Caco-2 (cell line): Measurements from ENCODE around the gene ATG9A. TPM values are rescaled to one million over a fixed set of nuclear protein-coding genes. Genes with fewer than 3 reads are reported as not detected.

Experiments
- BruUV-seq: library from RNA; stranded (reverse); fragments of 400-500 nt; replicated peaks from 2 replicates; lab custom pipeline; 2021; lab: Mats Ljungman, UMichigan
- CTCF ChIA-PET: fragments of 300-600 bp; sonication (Branson Sonifier 250); formaldehyde crosslinking; loops from one replicate; lab custom pipeline; 2022; ENCODE audit warnings: antibody characterized with exemption; lab: Charles Lee
- POLR2A ChIA-PET: fragments of 300-600 bp; sonication (Branson Sonifier 250); formaldehyde crosslinking; loops from one replicate; lab custom pipeline; 2022; ENCODE audit warnings: antibody characterized with exemption; lab: Charles Lee
- DNase-seq, 2 experiments: peaks; one replicate each; pipeline versions ENCODE4 v3.0.0 to v3.0.0-alpha.2; 2020 to 2022
- H3K27me3 ChIP-seq: replicated peaks from 2 replicates; pipeline ENCODE4 v1.6.0; 2011; ENCODE audit warnings: low read length; ENCODE audit not compliant: control insufficient read depth, insufficient read depth
- H3K36me3 ChIP-seq: 2 replicates; pipeline ENCODE4 v1.5.1; 2011; ENCODE audit warnings: low read length; ENCODE audit not compliant: control insufficient read depth, insufficient read depth
- H3K4me1 ChIP-seq: fragments of 250-450 bp; sonication (Bioruptor Pico); 2 replicates; pipeline ENCODE4 v1.5.1; 2020; ENCODE audit warnings: mild to moderate bottlenecking
- H3K4me3 ChIP-seq: 2 replicates; pipeline ENCODE4 v1.5.1; 2011; ENCODE audit warnings: low read depth, mild to moderate bottlenecking, control low read depth, low read length
- H3K9me3 ChIP-seq: fragments of 250-450 bp; sonication (Bioruptor Pico); 2 replicates; pipeline ENCODE4 v1.5.1; 2020; ENCODE audit warnings: mild to moderate bottlenecking, moderate library complexity
- H3K27ac Mint-ChIP-seq: one replicate; pipeline ENCODE4 v1.8.0; 2022; ENCODE audit warnings: mixed read lengths; ENCODE audit not compliant: unreplicated experiment
- H3K27me3 Mint-ChIP-seq: one replicate; pipeline ENCODE4 v1.8.0; 2022; ENCODE audit warnings: mixed read lengths; ENCODE audit not compliant: insufficient read depth, unreplicated experiment
- H3K36me3 Mint-ChIP-seq: one replicate; pipeline ENCODE4 v1.8.0; 2022; ENCODE audit warnings: mild to moderate bottlenecking, mixed read lengths; ENCODE audit not compliant: insufficient read depth, unreplicated experiment
- H3K4me1 Mint-ChIP-seq: one replicate; pipeline ENCODE4 v1.8.0; 2022; ENCODE audit warnings: low read depth, mixed read lengths; ENCODE audit not compliant: unreplicated experiment
- H3K4me3 Mint-ChIP-seq: one replicate; pipeline ENCODE4 v1.8.0; 2022; ENCODE audit warnings: mild to moderate bottlenecking, moderate library complexity, mixed read lengths; ENCODE audit not compliant: unreplicated experiment
- H3K9me3 Mint-ChIP-seq: one replicate; pipeline ENCODE4 v1.8.0; 2022; ENCODE audit warnings: mixed read lengths; ENCODE audit not compliant: unreplicated experiment
- CTCF ChIP-seq, 2 experiments: fragments of 200-600 bp in 1 of 2; IDR thresholded peaks; 1 replicate in 1 of 2; 2 replicates in 1 of 2; pipeline versions ENCODE4 v1.5.1 to v1.8.0; 2011 to 2022; ENCODE audit warnings: antibody characterized with exemption in 1 of 2, control low read depth in 1 of 2, inconsistent platforms in 1 of 2, low read depth in 1 of 2, low read length in 1 of 2, mild to moderate bottlenecking in 1 of 2, moderate library complexity in 1 of 2; ENCODE audit not compliant: insufficient read depth in 1 of 2, severe bottlenecking in 1 of 2, unreplicated experiment in 1 of 2
- intact Hi-C: fragments of 100-400 bp; cut with micrococcal nuclease; formaldehyde crosslinking; loops from one replicate; pipeline ENCODE4 v1.10.0; 2022; ENCODE audit not compliant: unreplicated experiment
- total RNA-seq: library from RNA; stranded (reverse); gene quantifications from 2 replicates; pipeline ENCODE4 v1.2.3, GENCODE V29; 2022

The ATG9A gene
- total RNA-seq, 1 experiment from 2014 or later = 62.9 TPM

DNA sequence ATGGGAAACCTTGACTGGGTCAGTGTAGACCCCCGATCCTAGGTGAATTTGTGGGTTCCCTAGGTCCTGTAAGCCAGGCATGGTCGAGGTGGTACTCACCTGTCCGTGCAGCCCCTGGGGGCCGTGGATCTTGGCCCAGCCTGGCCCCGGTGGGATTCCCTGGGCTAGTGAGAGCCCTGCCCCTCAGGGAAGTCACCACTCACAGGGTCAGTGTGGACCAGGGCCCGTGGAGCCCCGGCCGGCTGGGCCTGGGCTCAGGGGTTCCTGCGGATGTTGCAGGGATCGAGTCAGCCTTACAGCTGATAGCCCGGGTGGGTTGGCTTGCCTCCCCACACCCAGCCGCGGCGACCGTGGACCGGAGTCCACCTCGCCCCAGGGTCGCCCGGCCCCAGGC lies 528 bp downstream of the ATG9A start:
- Histone ChIP-seq H3K4me3 (peak overlapping the region; percentile 69), H3K36me3 (peaks cover 11% of the 10 kb centered on the region), H3K9me3 (no peaks in the 10 kb centered on the region), H3K4me1 (0 out of 2 replicates have a peak, but pooled peaks cover 4% of the 10 kb centered on the region), H3K27me3 (no peaks in the 10 kb centered on the region)
- Mint-ChIP-seq H3K27ac (peak overlapping the region; percentile 100), H3K36me3 (peaks cover 37% of the 10 kb centered on the region), H3K9me3 (no peaks in the 10 kb centered on the region), H3K4me1 (no peaks in the 10 kb centered on the region), H3K4me3 (peak overlapping the region; percentile 100), H3K27me3 (no peaks in the 10 kb centered on the region)
- TF ChIP-seq CTCF (IDR thresholded peaks at IDR 0.05; ENCODE audit: insufficient read depth in 1 of 2, low read depth in 1 of 2, low read length in 1 of 2, severe bottlenecking in 1 of 2, unreplicated experiment in 1 of 2) = no peak
- ChIA-PET CTCF (interaction anchor here (0.6 to 1.0 kb wide), 2 partner anchors 22 to 52 kb away, joined by 4 read pairs; partner anchors contain the start of genes CNPPD1 and ZFAND2B), POLR2A (interaction anchor here (0.7 to 1.7 kb wide), 4 partner anchors 11 to 51 kb away, joined by 3 to 27 read pairs (median 8); partner anchors contain the start of genes ABCB6, DNAJB2, GLB1L and STK16)
- intact Hi-C loops = loop anchor here (1.0 kb wide), 5 partner anchors 10 to 69 kb away; partner anchors contain the start of genes DNAJB2, NHEJ1 and ZFAND2B
- no peak for DNase-seq
- BruUV-seq = no TSS peak

DNA sequence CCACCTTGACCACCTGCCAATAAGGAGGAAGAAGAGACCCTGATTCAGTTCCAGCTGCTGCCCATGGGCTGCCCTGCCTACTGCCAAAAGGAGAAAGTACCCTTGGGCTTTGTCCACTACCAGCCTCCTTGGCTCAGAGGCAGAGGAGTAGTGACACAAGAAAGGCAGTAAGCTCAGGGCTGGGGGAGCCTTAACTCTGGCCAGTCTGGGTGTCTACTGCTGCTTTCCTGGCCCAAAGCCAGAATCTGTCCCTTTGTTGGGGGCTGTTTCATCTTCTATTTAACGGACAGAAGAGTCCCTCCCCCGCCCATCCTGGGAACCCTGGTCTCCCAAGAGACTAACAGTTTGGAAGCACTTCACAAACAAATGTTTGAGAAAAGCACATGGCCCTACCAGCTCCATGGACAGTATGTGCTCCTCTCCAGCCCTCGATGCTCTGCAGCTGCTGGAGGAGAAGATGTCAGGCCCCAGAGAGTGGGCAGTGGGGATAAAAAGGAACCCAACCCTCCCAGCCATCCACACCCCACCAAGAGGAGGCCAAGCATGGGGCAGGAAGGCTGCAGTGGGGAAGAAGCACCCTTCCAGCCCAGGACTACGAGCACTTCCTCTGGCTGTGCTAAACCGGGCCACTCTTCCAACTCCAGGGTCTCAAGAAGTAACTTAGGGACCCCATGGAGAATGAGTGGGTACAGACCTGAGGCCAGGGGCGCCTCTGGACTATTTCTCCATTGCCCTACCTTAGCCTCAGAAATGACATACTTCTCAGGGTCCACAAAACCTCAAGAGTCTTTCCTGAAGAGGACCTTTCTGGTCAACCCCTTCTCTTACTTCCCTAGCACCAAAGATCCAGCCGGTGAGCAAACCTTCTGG lies 1.2 kb downstream of the ATG9A start:
- peak overlapping the region; percentile 69 for H3K4me3 ChIP-seq
- peak overlapping the region; percentile 100 for H3K4me3 Mint-ChIP-seq
- H3K36me3 ChIP-seq = peaks cover 8% of the 10 kb centered on the region
- no peak for TF ChIP-seq CTCF (IDR thresholded peaks at IDR 0.05; ENCODE audit: insufficient read depth in 1 of 2, low read depth in 1 of 2, low read length in 1 of 2, severe bottlenecking in 1 of 2, unreplicated experiment in 1 of 2)
- H3K9me3 ChIP-seq = no peaks in the 10 kb centered on the region
- no peaks in the 10 kb centered on the region for H3K27me3 Mint-ChIP-seq
- no peaks in the 10 kb centered on the region for H3K4me1 Mint-ChIP-seq
- no TSS peak for BruUV-seq
- no peaks in the 10 kb centered on the region for H3K27me3 ChIP-seq
- ChIA-PET POLR2A (interaction anchor here (1.6 to 1.7 kb wide), 3 partner anchors 10 to 51 kb away, joined by 6 to 27 read pairs (median 11); partner anchors contain the start of genes ABCB6, DNAJB2, GLB1L and STK16), CTCF (no interaction called here)
- intact Hi-C loops = no loop called here
- no peak for DNase-seq
- H3K27ac Mint-ChIP-seq = peak overlapping the region; percentile 100
- peaks cover 43% of the 10 kb centered on the region for H3K36me3 Mint-ChIP-seq
- H3K9me3 Mint-ChIP-seq = no peaks in the 10 kb centered on the region
- 0 out of 2 replicates have a peak, but pooled peaks cover 4% of the 10 kb centered on the region for H3K4me1 ChIP-seq

- Mint-ChIP-seq H3K4me3 (no peak overlapping the region), H3K27me3 (no peaks in the 10 kb centered on the region), H3K4me1 (no peaks in the 10 kb centered on the region), H3K9me3 (no peaks in the 10 kb centered on the region), H3K27ac (no peak overlapping the region), H3K36me3 (peaks cover 46% of the 10 kb centered on the region)
- DNase-seq = no peak
- H3K36me3 ChIP-seq = peaks cover 3% of the 10 kb centered on the region; the same call in 1 of the 2 replicates
- H3K27me3 ChIP-seq = no peaks in the 10 kb centered on the region
- no peaks in the 10 kb centered on the region for H3K4me1 ChIP-seq
- CTCF ChIA-PET = no interaction called here
- no peaks in the 10 kb centered on the region for H3K9me3 ChIP-seq
- no peak for TF ChIP-seq CTCF (IDR thresholded peaks at IDR 0.05; ENCODE audit: insufficient read depth in 1 of 2, low read depth in 1 of 2, low read length in 1 of 2, severe bottlenecking in 1 of 2, unreplicated experiment in 1 of 2)
- POLR2A ChIA-PET = no interaction called here
- H3K4me3 ChIP-seq = no peak overlapping the region
- no TSS peak for BruUV-seq
- intact Hi-C loops = no loop called here
Observed at GRCh38 chr2:219225350-219225749, 4.1 kb downstream of the ATG9A start.
